Activated CD8-positive, alpha-beta T cell treated with anti-CD3 and anti-CD28 coated beads for 36 hours (primary cell): ENCODE results near the gene CCHCR1. TPM values are rescaled to one million over a fixed set of nuclear protein-coding genes. Genes with fewer than 3 reads are reported as not detected.

Experiments
- ATAC-seq: fragments of 200-7000 bp; cut with Tn5 transposase; one replicate; pipeline ENCODE4 v1.10.0; 2021; ENCODE audit warnings: mild to moderate bottlenecking, moderate library complexity
- CTCF ChIA-PET: fragments of 350-600 bp; sonication (Branson Sonifier 250); formaldehyde crosslinking; loops from one replicate; lab custom pipeline; 2021; ENCODE audit warnings: antibody characterized with exemption; lab: Charles Lee
- POLR2A ChIA-PET: fragments of 350-600 bp; sonication (Branson Sonifier 250); formaldehyde crosslinking; loops from one replicate; lab custom pipeline; 2021; ENCODE audit warnings: antibody characterized with exemption; lab: Charles Lee
- DNase-seq: peaks from one replicate; pipeline ENCODE4 v3.0.0-alpha.2; 2020
- H3K27ac Mint-ChIP-seq: one replicate; pipeline ENCODE4 v1.8.0; 2021; ENCODE audit warnings: mild to moderate bottlenecking, mixed read lengths
- H3K27me3 Mint-ChIP-seq: one replicate; pipeline ENCODE4 v1.8.0; 2021; ENCODE audit warnings: mixed read lengths
- H3K36me3 Mint-ChIP-seq: one replicate; pipeline ENCODE4 v1.8.0; 2021; ENCODE audit warnings: low read depth, mixed read lengths
- H3K4me1 Mint-ChIP-seq: one replicate; pipeline ENCODE4 v1.8.0; 2021; ENCODE audit warnings: low read depth, mixed read lengths
- H3K4me3 Mint-ChIP-seq: one replicate; pipeline ENCODE4 v1.8.0; 2021; ENCODE audit warnings: mild to moderate bottlenecking, moderate library complexity, mixed read lengths
- H3K9me3 Mint-ChIP-seq: one replicate; pipeline ENCODE4 v1.8.0; 2021; ENCODE audit warnings: mixed read lengths
- CTCF ChIP-seq: fragments of 200-600 bp; IDR thresholded peaks from one replicate; pipeline ENCODE4 v1.8.0; 2022; ENCODE audit warnings: antibody characterized with exemption, mild to moderate bottlenecking
- intact Hi-C: fragments of 100-400 bp; cut with micrococcal nuclease; formaldehyde crosslinking; loops from one replicate; pipeline ENCODE4 v1.10.0; 2022
- total RNA-seq, 2 experiments: library from RNA; stranded (reverse); gene quantifications; one replicate each; pipeline ENCODE4 v1.2.3, GENCODE V29; 2021

The CCHCR1 gene
- total RNA-seq, 2 experiments from 2014 or later: 39.2 to 39.8 TPM

GRCh38 chr6:31149827-31150447 is 7.7 kb downstream of the CCHCR1 start:
- peaks cover 17% of the 10 kb centered on the region for H3K36me3 Mint-ChIP-seq
- no peaks in the 10 kb centered on the region for H3K4me1 Mint-ChIP-seq
- no peak for DNase-seq
- TF ChIP-seq CTCF: no peak
- POLR2A ChIA-PET: interaction anchor here (0.6 kb wide), 1 partner anchor 18 kb away, joined by 3 read pairs; no protein-coding TSS in a partner anchor
- intact Hi-C loops: no loop called here
- H3K4me3 Mint-ChIP-seq: no peak overlapping the region
- no peak for ATAC-seq
- no peaks in the 10 kb centered on the region for H3K27me3 Mint-ChIP-seq
- H3K27ac Mint-ChIP-seq: no peak overlapping the region
- CTCF ChIA-PET: interaction anchor here (1.3 to 1.6 kb wide), 2 partner anchors 43 to 217 kb away, joined by 3 to 5 read pairs; no protein-coding TSS in a partner anchor
- H3K9me3 Mint-ChIP-seq: no peaks in the 10 kb centered on the region

DNA sequence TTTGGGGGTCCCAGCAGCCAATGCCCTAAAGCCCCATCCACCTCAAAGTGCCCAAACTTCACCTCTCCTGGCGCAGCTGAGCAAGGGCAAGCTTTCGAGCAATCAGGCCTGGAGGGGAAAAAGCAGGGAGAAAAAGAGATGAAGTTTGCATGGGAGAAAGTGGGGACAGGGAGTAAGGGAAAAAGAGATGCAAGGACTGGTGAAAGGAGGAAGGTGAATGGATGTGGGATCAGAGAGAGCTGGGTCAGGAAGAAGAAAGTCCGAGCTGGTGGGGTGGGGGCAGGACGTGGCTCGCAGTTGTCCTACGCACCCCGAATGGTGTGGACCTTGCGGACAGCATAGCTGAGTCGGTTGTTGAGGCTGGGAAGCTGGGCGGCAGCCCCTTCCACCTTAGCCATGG is 12.2 kb downstream of the CCHCR1 start:
- POLR2A ChIA-PET: interaction anchor here (1.6 to 1.7 kb wide), 2 partner anchors 27 to 51 kb away, joined by 5 to 10 read pairs; no protein-coding TSS in a partner anchor
- Mint-ChIP-seq H3K27me3 (no peaks in the 10 kb centered on the region), H3K9me3 (no peaks in the 10 kb centered on the region), H3K4me3 (no peak overlapping the region), H3K27ac (no peak overlapping the region), H3K4me1 (no peaks in the 10 kb centered on the region), H3K36me3 (peaks cover 2% of the 10 kb centered on the region)
- ATAC-seq: no peak
- intact Hi-C loops: no loop called here
- no peak for TF ChIP-seq CTCF
- no peak for DNase-seq
- CTCF ChIA-PET: interaction anchor here (0.8 to 1.0 kb wide), 2 partner anchors 17 to 228 kb away, joined by 3 to 4 read pairs; no protein-coding TSS in a partner anchor

DNA sequence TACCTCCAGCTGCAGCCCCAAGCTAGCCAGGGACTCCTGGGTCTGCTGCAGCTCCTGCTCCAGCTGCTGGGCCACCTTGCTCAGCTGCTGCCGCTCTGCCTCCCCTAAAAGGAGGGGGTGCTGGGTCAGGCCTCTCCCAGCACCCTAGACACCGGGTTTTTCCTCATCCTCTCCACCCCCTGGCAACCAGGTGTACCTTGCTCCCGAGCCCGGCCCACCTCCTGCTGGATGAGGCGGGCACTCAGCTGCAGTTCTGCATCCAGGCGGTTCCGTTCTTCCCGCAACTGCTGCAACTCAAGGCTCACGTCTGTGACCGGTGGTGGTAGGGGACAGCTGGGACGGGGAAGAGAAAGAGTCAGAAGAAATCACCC is 12.6 kb downstream of the CCHCR1 start:
- CTCF ChIA-PET: interaction anchor here (0.8 kb wide), 1 partner anchor 228 kb away, joined by 3 read pairs; no protein-coding TSS in a partner anchor
- ATAC-seq: no peak
- POLR2A ChIA-PET: interaction anchor here (1.6 kb wide), 1 partner anchor 52 kb away, joined by 10 read pairs; no protein-coding TSS in a partner anchor

GRCh38 chr6:31144296-31144969 is 13.2 kb downstream of the CCHCR1 start:
- intact Hi-C loops: no loop called here
- no peak overlapping the region for H3K4me3 Mint-ChIP-seq
- no peaks in the 10 kb centered on the region for H3K9me3 Mint-ChIP-seq
- H3K27me3 Mint-ChIP-seq: no peaks in the 10 kb centered on the region
- peaks cover 2% of the 10 kb centered on the region for H3K36me3 Mint-ChIP-seq
- ATAC-seq (no peak), DNase-seq (no peak)
- no peak overlapping the region for H3K27ac Mint-ChIP-seq
- ChIA-PET POLR2A (interaction anchor here (1.1 to 1.6 kb wide), 2 partner anchors 52 to 287 kb away, joined by 3 to 10 read pairs; no protein-coding TSS in a partner anchor), CTCF (interaction anchor here (0.8 kb wide), 1 partner anchor 229 kb away, joined by 3 read pairs; no protein-coding TSS in a partner anchor)
- H3K4me1 Mint-ChIP-seq: no peaks in the 10 kb centered on the region
- no peak for TF ChIP-seq CTCF

More for the DNA sequence above, 12.6 kb downstream of the CCHCR1 start:
- no peaks in the 10 kb centered on the region for H3K4me1 Mint-ChIP-seq
- H3K4me3 Mint-ChIP-seq: no peak overlapping the region
- H3K9me3 Mint-ChIP-seq: no peaks in the 10 kb centered on the region
- TF ChIP-seq CTCF: no peak
- no peaks in the 10 kb centered on the region for H3K27me3 Mint-ChIP-seq
- intact Hi-C loops: no loop called here
- DNase-seq: no peak
- no peak overlapping the region for H3K27ac Mint-ChIP-seq
- peaks cover 2% of the 10 kb centered on the region for H3K36me3 Mint-ChIP-seq
